Measurements from ENCODE around the gene SPOCK2. TPM values are rescaled to one million over a fixed set of nuclear protein-coding genes. Genes with fewer than 3 reads are reported as not detected.
A peak's percentile ranks its signal among the peaks of the same experiment; 100 is the strongest.

The SPOCK2 gene
- total RNA-seq, 1 donor from 2014 or later: 8.6 TPM

DNA sequence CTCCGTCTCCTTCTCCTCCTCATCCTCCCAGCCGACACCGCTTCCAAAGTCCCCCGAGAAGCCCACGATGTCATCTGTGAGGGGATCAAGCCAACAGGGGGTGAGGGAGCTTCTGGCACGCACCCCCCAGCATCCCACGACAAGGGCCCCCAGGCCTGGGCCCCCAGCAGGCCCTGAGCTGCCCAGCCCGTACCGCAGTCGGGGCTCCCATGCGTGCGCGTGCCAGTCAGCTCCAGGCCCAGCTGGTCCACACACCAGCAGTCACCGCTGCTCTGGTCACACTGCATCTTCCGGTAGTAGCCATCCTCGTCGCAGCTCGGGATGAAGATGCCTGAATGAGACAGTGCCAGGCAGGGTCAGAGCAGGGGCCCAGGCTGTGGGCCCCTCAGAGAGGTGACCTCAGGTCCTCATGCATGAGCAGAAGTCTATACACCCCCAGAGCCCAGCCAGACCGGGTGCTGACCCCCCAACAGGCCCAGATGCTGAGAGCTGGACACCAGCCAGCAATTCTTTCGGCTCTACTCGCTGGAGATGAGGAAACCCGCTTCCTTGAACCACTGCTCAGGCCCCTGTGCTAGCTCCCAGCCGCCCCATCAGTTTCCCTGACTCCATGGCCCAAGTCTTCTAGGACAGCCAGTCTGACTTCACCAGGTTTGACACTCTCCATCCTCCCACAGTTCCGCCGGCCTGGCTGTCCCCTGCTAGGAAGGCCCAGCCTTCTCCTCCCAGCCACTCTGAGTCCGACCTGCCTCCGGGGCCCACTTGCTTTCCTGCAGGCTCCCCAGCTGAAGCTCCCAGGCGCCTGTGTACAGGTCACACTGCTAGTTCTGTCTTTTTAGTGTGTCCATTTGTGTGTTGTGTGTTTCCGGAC, 25.3 kb downstream of the SPOCK2 start:
- H3K4me1 ChIP-seq: peaks cover 38% of the 10 kb centered on the region
- DNase-seq: no peak
- intact Hi-C loops (cut with micrococcal nuclease): no loop called here

DNA sequence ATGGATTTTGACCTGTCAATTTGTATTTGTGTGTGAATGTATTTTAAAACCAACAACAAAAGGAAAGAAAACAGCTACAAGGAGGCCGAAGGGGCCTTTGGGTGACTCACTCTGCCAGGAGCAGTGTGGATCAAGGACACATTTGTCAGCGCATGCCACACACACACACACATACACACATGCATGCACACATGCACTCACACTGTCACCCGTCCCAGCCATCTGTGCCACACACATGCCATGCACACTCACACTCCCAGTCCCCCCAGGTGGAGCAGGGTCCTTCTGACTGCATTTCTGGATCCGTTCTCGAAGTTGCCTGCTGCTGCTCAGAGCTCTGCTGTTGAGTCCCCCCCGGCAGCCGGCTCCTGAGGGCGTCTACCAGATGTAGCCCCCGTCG, 26.0 kb downstream of the SPOCK2 start:
- intact Hi-C loops (cut with micrococcal nuclease): no loop called here
- Histone ChIP-seq H3K27me3 (ENCODE audit: low read depth) (no peaks in the 10 kb centered on the region), H3K4me1 (peaks cover 38% of the 10 kb centered on the region), H3K36me3 (no peaks in the 10 kb centered on the region), H3K4me3 (no peak overlapping the region), H3K27ac (replicated peaks) (no peak overlapping the region), H3K9me3 (replicated peaks) (no peaks in the 10 kb centered on the region)
- TF ChIP-seq, protein P1, sequence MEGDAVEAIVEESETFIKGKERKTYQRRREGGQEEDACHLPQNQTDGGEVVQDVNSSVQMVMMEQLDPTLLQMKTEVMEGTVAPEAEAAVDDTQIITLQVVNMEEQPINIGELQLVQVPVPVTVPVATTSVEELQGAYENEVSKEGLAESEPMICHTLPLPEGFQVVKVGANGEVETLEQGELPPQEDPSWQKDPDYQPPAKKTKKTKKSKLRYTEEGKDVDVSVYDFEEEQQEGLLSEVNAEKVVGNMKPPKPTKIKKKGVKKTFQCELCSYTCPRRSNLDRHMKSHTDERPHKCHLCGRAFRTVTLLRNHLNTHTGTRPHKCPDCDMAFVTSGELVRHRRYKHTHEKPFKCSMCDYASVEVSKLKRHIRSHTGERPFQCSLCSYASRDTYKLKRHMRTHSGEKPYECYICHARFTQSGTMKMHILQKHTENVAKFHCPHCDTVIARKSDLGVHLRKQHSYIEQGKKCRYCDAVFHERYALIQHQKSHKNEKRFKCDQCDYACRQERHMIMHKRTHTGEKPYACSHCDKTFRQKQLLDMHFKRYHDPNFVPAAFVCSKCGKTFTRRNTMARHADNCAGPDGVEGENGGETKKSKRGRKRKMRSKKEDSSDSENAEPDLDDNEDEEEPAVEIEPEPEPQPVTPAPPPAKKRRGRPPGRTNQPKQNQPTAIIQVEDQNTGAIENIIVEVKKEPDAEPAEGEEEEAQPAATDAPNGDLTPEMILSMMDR (IDR thresholded peaks at IDR 0.05; ENCODE audit: borderline replicate concordance): no peak
- DNase-seq: no peak

More for the DNA sequence above, 25.3 kb downstream of the SPOCK2 start:
- H3K27me3 ChIP-seq (ENCODE audit: low read depth): no peaks in the 10 kb centered on the region
- no peaks in the 10 kb centered on the region for H3K36me3 ChIP-seq
- no peak overlapping the region for H3K27ac ChIP-seq (replicated peaks)
- no peaks in the 10 kb centered on the region for H3K9me3 ChIP-seq (replicated peaks)
- TF ChIP-seq, protein P1 (IDR thresholded peaks at IDR 0.05; ENCODE audit: borderline replicate concordance): no peak
- no peak overlapping the region for H3K4me3 ChIP-seq

DNA sequence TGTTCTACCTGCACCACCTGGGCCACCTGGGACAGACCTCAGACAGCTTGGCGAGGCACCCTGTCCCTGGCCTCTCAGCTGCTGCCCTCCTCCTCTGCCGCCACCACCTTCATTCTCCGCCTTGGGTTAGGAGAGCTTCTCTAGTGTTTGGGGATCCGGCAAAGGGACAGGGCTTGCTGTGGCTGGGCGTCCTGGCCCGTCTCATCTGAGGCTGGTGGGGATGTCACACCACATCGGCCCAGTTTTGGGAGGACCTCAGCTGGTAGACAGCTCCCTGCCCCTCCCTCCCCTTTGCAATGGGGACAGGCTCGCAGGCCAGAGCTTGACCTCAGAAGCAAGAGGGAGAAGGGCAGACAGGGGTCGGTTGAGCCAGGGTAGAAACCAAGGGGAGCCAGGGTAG, 26.4 kb downstream of the SPOCK2 start:
- intact Hi-C loops (cut with micrococcal nuclease): no loop called here
- TF ChIP-seq, protein P1 (IDR thresholded peaks at IDR 0.05; ENCODE audit: borderline replicate concordance): no peak
- Histone ChIP-seq H3K27me3 (ENCODE audit: low read depth) (no peaks in the 10 kb centered on the region), H3K27ac (replicated peaks) (no peak overlapping the region), H3K4me1 (peaks cover 38% of the 10 kb centered on the region), H3K36me3 (no peaks in the 10 kb centered on the region), H3K4me3 (no peak overlapping the region), H3K9me3 (replicated peaks) (no peaks in the 10 kb centered on the region)
- no peak for DNase-seq

DNA sequence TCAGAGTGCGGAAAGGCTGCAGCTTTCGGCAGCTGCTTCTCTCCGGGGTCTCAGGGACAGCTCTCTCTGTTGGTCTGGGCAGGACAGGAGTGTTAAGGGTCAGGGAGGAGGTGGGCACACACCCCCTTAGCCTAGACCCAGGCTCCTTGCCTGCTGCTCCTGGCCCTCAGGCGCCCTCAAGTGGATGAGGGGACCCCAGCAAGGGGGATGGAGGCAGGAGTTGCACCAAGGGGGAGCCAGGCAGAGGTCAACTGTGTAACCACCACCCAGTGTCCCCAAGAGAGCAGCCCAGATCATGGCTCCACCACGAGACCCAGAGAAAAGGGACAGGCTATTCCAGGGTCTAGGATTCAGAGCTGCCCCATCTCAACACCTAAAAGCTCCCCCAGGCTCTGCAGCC, 26.9 kb downstream of the SPOCK2 start:
- no peak for DNase-seq
- H3K4me1 ChIP-seq: peaks cover 34% of the 10 kb centered on the region
- H3K36me3 ChIP-seq: no peaks in the 10 kb centered on the region
- intact Hi-C loops (cut with micrococcal nuclease): no loop called here
- no peaks in the 10 kb centered on the region for H3K27me3 ChIP-seq (ENCODE audit: low read depth)
- TF ChIP-seq, protein P1 (IDR thresholded peaks at IDR 0.05; ENCODE audit: borderline replicate concordance): peak; percentile 15
- no peaks in the 10 kb centered on the region for H3K9me3 ChIP-seq (replicated peaks)
- no peak overlapping the region for H3K4me3 ChIP-seq
- H3K27ac ChIP-seq (replicated peaks): no peak overlapping the region

DNA sequence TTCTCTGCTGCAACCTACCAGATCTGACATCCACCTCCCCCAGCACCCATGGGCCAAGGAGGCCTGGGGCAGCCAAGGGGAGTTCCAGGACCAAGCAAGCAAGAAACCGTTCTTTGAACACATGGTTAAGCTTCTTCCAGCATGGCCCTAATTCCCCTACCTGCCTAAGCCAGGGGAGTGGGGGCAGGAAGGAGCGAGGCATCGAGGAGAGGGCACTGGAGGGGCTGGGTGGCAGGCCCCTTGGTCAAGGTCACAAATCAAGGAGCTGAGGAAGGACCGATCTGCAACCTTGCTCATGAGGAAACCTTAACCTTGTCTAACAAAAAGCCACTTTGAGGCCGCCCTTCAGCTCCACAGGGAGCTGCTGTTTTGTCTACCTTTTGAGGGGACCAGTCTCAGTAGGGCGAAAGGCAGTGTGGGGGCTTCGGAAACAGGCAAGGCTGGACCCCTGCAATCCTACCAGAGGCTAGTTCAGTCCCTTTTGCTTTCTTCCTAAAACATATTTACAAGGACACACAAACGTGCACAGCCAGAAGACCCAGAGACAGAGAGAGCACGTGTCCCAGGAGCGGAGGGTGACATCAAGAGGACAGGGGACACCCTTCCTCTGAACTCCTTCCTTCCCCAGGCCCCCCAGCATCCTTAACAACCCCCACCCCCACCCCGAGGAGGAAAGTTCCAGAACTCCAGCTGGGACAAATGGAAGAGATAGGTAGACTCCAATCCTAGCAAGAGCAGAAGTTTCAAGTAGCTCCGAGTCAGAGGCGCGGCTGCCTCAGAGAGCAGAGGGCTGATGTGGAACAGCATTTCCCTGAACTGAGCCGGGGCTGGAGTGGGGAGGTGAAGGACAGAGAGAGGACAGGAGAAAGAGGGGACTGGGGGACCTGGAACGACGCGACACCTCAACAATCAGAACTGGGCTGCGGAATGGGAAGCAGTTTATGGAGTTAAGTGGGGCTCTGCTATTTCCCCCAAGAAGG, 28.2 kb downstream of the SPOCK2 start:
- Histone ChIP-seq H3K27ac (replicated peaks) (no peak overlapping the region), H3K9me3 (replicated peaks) (no peaks in the 10 kb centered on the region), H3K4me1 (peaks cover 28% of the 10 kb centered on the region), H3K27me3 (ENCODE audit: low read depth) (no peaks in the 10 kb centered on the region), H3K36me3 (no peaks in the 10 kb centered on the region), H3K4me3 (no peak overlapping the region)
- DNase-seq: no peak
- intact Hi-C loops (cut with micrococcal nuclease): no loop called here
- TF ChIP-seq, protein P1 (IDR thresholded peaks at IDR 0.05; ENCODE audit: borderline replicate concordance): no peak
